Karpas-422 (cell line): ENCODE measurements around the gene RPAP2. TPM values are rescaled to one million over a fixed set of nuclear protein-coding genes. Genes with fewer than 3 reads are reported as not detected.
"Not testable (repeated sequence)": the region's sequence is repeated elsewhere in the genome, so short reads cannot be mapped to it uniquely, and the experiment has no call there.

ENCODE experiments used
- DNase-seq: peaks from one replicate; pipeline ENCODE4 v3.0.0-alpha.2; 2015
- H2AFZ ChIP-seq: fragments of 200-600 bp; sonication (generic); 2 replicates; pipeline ENCODE4 v1.6.1; 2014; ENCODE audit warnings: antibody characterized with exemption, low read length, mixed read lengths
- H3K27ac ChIP-seq: fragments of 200-600 bp; sonication (generic); 2 replicates; pipeline ENCODE4 v1.5.1; 2014; ENCODE audit warnings: mild to moderate bottlenecking, low read length, moderate library complexity
- H3K27me3 ChIP-seq: fragments of 200-600 bp; sonication (generic); 2 replicates; pipeline ENCODE4 v1.6.1; 2014; ENCODE audit warnings: low read length, mixed read lengths
- H3K36me3 ChIP-seq: fragments of 200-600 bp; sonication (generic); 2 replicates; pipeline ENCODE4 v1.6.1; 2014; ENCODE audit warnings: low read length, mixed read lengths; ENCODE audit not compliant: insufficient read depth
- H3K4me1 ChIP-seq: fragments of 200-600 bp; sonication (generic); 2 replicates; pipeline ENCODE4 v1.6.1; 2014; ENCODE audit warnings: mild to moderate bottlenecking, low read length, mixed read lengths
- H3K4me2 ChIP-seq: fragments of 200-600 bp; sonication (generic); 2 replicates; pipeline ENCODE4 v1.6.1; 2014; ENCODE audit warnings: low read length, low read depth, mild to moderate bottlenecking; ENCODE audit not compliant: poor library complexity, severe bottlenecking
- H3K4me3 ChIP-seq: fragments of 200-600 bp; sonication (generic); 2 replicates; pipeline ENCODE4 v1.5.1; 2014; ENCODE audit warnings: mild to moderate bottlenecking, antibody characterized with exemption, low read length, mixed read lengths
- H3K79me2 ChIP-seq: fragments of 200-600 bp; sonication (generic); 2 replicates; pipeline ENCODE4 v1.6.1; 2014; ENCODE audit warnings: mild to moderate bottlenecking, low read length, mixed read lengths
- H3K9ac ChIP-seq: fragments of 200-600 bp; sonication (generic); 2 replicates; pipeline ENCODE4 v1.6.0; 2014; ENCODE audit warnings: low read length
- H3K9me2 ChIP-seq: fragments of 200-600 bp; sonication (generic), shearing (Covaris generic); replicated peaks from 2 replicates; pipeline ENCODE4 v1.6.0; 2014; ENCODE audit warnings: mild to moderate bottlenecking, low read length, moderate library complexity; ENCODE audit not compliant: insufficient read depth
- H3K9me3 ChIP-seq: fragments of 300-700, 200-600 bp; sonication (generic); 2 replicates; pipeline ENCODE4 v1.6.1; 2014; ENCODE audit warnings: low read length, mixed read lengths
- H4K20me1 ChIP-seq: fragments of 200-600 bp; sonication (generic); 2 replicates; pipeline ENCODE4 v1.6.1; 2014; ENCODE audit warnings: mild to moderate bottlenecking, antibody characterized with exemption, low read length, low read depth; ENCODE audit not compliant: insufficient read depth
- total RNA-seq: library from RNA; depleted of rRNA; stranded (reverse); fragments of >200 nt; shearing (Covaris generic); gene quantifications from 2 replicates; pipeline ENCODE4 v1.2.3, GENCODE V29; 2014; ENCODE audit warnings: low replicate concordance

The RPAP2 gene
- total RNA-seq, 1 experiment from 2014 or later = 19.2 TPM

DNA sequence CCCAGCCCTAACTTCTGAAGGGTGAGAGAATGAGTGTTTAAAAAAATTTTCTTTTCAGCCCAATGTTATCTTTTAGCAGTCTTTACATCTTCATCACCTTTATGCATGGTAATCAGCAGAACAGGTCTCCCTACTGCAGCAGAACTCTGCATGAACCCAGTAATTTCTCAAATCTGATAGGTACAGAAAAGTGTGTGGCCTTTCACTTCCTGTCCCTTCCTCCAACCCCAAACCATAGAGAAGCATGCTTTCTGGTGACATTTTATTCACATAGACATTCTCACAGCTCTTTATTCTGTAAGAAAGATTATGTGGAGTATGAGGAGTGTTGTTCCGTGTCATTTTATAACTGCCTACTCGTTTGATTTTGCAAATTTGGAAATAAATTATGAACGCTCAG is 68.6 kb downstream of the RPAP2 start:
- H3K9ac ChIP-seq = no peak overlapping the region
- no peak overlapping the region for H3K4me2 ChIP-seq
- H2AFZ ChIP-seq = no peak overlapping the region
- H3K9me3 ChIP-seq = no peaks in the 10 kb centered on the region
- no peak overlapping the region for H3K4me3 ChIP-seq
- no peak for DNase-seq
- no peaks in the 10 kb centered on the region for H4K20me1 ChIP-seq
- H3K27me3 ChIP-seq = no peaks in the 10 kb centered on the region
- peaks cover 22% of the 10 kb centered on the region for H3K4me1 ChIP-seq
- H3K36me3 ChIP-seq = no peaks in the 10 kb centered on the region
- H3K27ac ChIP-seq = no peak overlapping the region
- no peaks in the 10 kb centered on the region for H3K79me2 ChIP-seq
- no peaks in the 10 kb centered on the region for H3K9me2 ChIP-seq

DNA sequence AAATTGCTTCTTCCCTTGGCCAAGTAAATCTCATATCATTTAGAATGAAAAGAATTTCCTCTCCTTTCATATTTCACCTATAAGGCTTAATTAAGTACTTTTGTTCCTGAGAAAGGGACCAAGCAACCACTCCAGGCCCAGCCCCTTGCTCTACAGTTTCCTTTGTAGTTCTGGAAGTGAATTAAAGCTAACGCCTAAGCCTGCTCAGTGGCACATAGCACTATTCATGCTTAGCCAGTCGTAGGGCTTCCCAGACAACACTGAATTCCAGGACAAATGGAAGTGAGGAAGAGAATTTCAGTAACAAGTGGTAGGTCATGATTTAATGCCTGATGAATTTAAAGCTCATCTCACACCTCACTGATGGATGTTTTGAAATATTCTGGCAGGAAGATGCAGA is 73.3 kb downstream of the RPAP2 start:
- no peaks in the 10 kb centered on the region for H3K79me2 ChIP-seq
- H3K9ac ChIP-seq = no peak overlapping the region
- DNase-seq = no peak
- no peaks in the 10 kb centered on the region for H3K36me3 ChIP-seq
- no peaks in the 10 kb centered on the region for H3K4me1 ChIP-seq
- H3K4me2 ChIP-seq = no peak overlapping the region
- H3K4me3 ChIP-seq = no peak overlapping the region
- no peak overlapping the region for H3K27ac ChIP-seq
- H4K20me1 ChIP-seq = no peaks in the 10 kb centered on the region
- H2AFZ ChIP-seq = no peak overlapping the region
- no peaks in the 10 kb centered on the region for H3K9me2 ChIP-seq
- no peaks in the 10 kb centered on the region for H3K27me3 ChIP-seq
- no peaks in the 10 kb centered on the region for H3K9me3 ChIP-seq

DNA sequence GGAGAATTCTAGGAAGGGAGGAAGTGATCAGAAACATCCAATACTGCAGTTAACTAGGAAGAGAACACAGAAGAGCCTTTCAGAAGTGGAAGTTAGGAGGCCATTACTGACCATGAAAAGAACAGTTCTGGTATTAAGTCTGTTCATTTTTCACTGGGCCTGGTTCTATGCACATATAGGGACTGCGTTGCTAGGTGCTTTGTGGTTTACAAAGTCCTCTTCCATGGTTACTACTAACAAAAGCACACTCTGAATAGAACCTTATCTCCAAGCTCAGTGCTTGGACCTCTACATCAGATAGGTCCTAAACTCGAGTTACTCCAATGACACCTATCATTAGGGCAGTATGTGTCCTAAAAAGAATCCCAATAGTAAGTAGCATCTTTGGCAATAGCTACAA is 75.4 kb downstream of the RPAP2 start:
- Histone ChIP-seq H3K4me1 (no peaks in the 10 kb centered on the region), H3K9me3 (no peaks in the 10 kb centered on the region), H4K20me1 (no peaks in the 10 kb centered on the region), H3K4me2 (no peak overlapping the region), H3K9me2 (no peaks in the 10 kb centered on the region), H3K27ac (no peak overlapping the region), H3K9ac (no peak overlapping the region), H3K27me3 (no peaks in the 10 kb centered on the region), H3K79me2 (no peaks in the 10 kb centered on the region), H3K36me3 (no peaks in the 10 kb centered on the region), H3K4me3 (no peak overlapping the region), H2AFZ (no peak overlapping the region)
- no peak for DNase-seq

DNA sequence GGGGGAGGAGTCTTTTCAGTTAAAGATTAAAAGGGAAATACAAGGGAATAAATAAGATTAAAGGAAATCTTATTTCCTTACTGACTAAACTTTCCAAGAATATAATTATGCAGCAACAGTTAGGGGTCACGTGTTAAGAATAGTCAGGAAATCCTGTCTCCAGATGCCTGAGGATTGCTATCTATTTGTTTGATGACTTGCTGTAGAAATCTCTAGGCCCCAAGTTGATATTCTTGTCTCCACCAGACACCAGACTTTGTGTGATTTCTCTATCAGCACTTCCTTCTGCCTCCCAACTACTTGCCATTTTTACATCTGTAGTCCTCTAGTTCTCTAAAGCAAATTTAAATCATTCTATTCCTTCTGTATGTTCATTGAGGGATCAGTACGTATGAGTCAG is 77.5 kb downstream of the RPAP2 start:
- no peak overlapping the region for H3K4me2 ChIP-seq
- no peaks in the 10 kb centered on the region for H3K27me3 ChIP-seq
- no peak overlapping the region for H2AFZ ChIP-seq

GRCh38 chr1:92377991-92378390 is 79.1 kb downstream of the RPAP2 start:
- H3K27ac ChIP-seq, H3K9me2 ChIP-seq, H3K4me2 ChIP-seq, H3K4me1 ChIP-seq, H3K4me3 ChIP-seq, H2AFZ ChIP-seq, H3K9me3 ChIP-seq, H4K20me1 ChIP-seq, H3K27me3 ChIP-seq, H3K9ac ChIP-seq, H3K79me2 ChIP-seq, H3K36me3 ChIP-seq, DNase-seq: not testable (repeated sequence)

More for the DNA sequence above, 77.5 kb downstream of the RPAP2 start:
- Histone ChIP-seq H3K79me2 (no peaks in the 10 kb centered on the region), H3K4me3 (no peak overlapping the region), H3K9me3 (no peaks in the 10 kb centered on the region), H3K9me2 (no peaks in the 10 kb centered on the region), H4K20me1 (no peaks in the 10 kb centered on the region), H3K4me1 (no peaks in the 10 kb centered on the region), H3K9ac (no peak overlapping the region), H3K27ac (no peak overlapping the region), H3K36me3 (peaks cover 7% of the 10 kb centered on the region)
- DNase-seq = no peak

GRCh38 chr1:92380867-92381266 is 82.0 kb downstream of the RPAP2 start:
- Histone ChIP-seq H3K9ac (no peak overlapping the region), H3K27me3 (no peaks in the 10 kb centered on the region), H3K4me1 (no peaks in the 10 kb centered on the region), H3K4me2 (no peak overlapping the region), H3K9me3 (no peaks in the 10 kb centered on the region), H4K20me1 (no peaks in the 10 kb centered on the region), H2AFZ (no peak overlapping the region), H3K36me3 (peaks cover 7% of the 10 kb centered on the region), H3K4me3 (no peak overlapping the region), H3K9me2 (no peaks in the 10 kb centered on the region), H3K27ac (no peak overlapping the region), H3K79me2 (no peaks in the 10 kb centered on the region)
- no peak for DNase-seq

DNA sequence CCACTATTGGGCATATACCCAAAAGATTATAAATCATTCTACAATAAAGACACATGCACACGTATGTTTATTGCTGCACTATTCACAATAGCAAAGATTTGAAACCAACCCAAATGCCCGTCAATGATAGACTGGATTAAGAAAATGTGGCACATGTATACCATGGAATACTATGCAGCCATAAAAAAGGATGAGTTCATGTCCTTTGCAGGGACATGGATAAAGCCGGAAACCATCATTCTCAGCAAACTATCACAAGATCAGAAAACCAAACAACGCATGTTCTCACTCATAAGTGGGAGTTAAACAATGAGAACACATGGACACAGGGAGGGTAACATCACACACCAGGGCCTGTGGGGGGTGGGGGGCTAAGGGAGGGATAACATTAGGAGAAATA is 95.1 kb downstream of the RPAP2 start:
- DNase-seq, H3K4me3 ChIP-seq, H3K79me2 ChIP-seq, H3K9ac ChIP-seq, H3K4me1 ChIP-seq, H3K27ac ChIP-seq, H3K4me2 ChIP-seq, H3K9me3 ChIP-seq, H4K20me1 ChIP-seq, H3K9me2 ChIP-seq, H3K36me3 ChIP-seq, H2AFZ ChIP-seq, H3K27me3 ChIP-seq: not testable (repeated sequence)

DNA sequence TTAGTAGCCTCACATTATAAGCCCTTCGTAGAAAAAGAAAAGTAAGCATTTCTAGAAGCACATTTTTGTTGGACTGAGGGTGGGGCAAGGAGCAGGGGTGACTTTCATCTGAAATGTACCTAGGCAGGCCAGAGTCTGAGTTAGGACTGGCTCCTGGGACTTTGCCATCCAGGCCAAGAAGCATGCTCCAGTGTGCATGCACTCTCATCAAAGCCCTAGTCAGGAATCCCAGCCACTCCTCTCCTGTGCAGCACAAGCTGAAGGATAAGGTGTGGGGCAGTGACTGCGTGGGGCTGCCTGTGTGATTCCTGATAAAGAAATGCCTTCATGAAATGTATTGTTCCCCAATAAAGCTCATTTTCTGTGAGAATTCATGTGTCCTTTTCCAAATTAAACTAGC is 99.7 kb downstream of the RPAP2 start:
- 0 out of 2 replicates have a peak overlapping the region, but pooled peaks have one; percentile 1 for H3K9ac ChIP-seq
- no peak overlapping the region for H3K27ac ChIP-seq

DNA sequence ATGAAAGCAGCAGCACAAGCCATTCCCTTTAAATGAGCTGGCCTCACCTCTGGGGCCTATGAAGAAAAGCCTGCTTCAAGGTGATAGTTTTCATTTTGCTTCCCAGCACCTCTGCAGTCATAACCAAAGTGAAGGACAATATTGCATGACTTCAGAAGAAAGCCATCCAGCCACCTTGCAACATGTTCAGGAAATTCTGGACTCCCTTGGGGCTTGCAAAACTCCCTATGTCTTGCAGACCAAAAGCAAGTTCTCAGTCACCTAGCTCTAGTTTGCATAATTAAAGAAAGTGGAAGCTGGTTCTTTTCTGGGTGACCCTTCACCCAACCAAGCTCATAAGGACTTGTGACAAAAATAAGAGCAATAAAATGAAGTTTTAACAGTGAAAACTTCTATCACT is 100.2 kb downstream of the RPAP2 start:
- Histone ChIP-seq H3K9me2 (no peaks in the 10 kb centered on the region), H3K9me3 (no peaks in the 10 kb centered on the region), H3K27me3 (no peaks in the 10 kb centered on the region), H3K4me2 (peak overlapping the region; percentile 58), H3K4me1 (peaks cover 18% of the 10 kb centered on the region), H3K4me3 (no peak overlapping the region), H3K79me2 (no peaks in the 10 kb centered on the region), H3K36me3 (no peaks in the 10 kb centered on the region), H4K20me1 (no peaks in the 10 kb centered on the region), H3K9ac (0 out of 2 replicates have a peak overlapping the region, but pooled peaks have one; percentile 1), H3K27ac (no peak overlapping the region), H2AFZ (no peak overlapping the region)
- peak; percentile 62 for DNase-seq

More for the DNA sequence above, 99.7 kb downstream of the RPAP2 start:
- no peaks in the 10 kb centered on the region for H4K20me1 ChIP-seq
- peaks cover 18% of the 10 kb centered on the region for H3K4me1 ChIP-seq
- H3K36me3 ChIP-seq = no peaks in the 10 kb centered on the region
- no peak overlapping the region for H3K4me3 ChIP-seq
- no peaks in the 10 kb centered on the region for H3K79me2 ChIP-seq
- no peak overlapping the region for H2AFZ ChIP-seq
- no peaks in the 10 kb centered on the region for H3K9me3 ChIP-seq
- peak overlapping the region; percentile 58 for H3K4me2 ChIP-seq
- DNase-seq = no peak
- H3K9me2 ChIP-seq = no peaks in the 10 kb centered on the region
- H3K27me3 ChIP-seq = no peaks in the 10 kb centered on the region
